Measurements from ENCODE around the gene UBE2E1. TPM values are rescaled to one million over a fixed set of nuclear protein-coding genes. Genes with fewer than 3 reads are reported as not detected.
"Not testable (repeated sequence)": the region's sequence is repeated elsewhere in the genome, so short reads cannot be mapped to it uniquely, and the experiment has no call there.

The UBE2E1 gene
- total and polyA plus RNA-seq, 2 experiments from 2014 or later: 9.0 to 65.3 TPM

DNA sequence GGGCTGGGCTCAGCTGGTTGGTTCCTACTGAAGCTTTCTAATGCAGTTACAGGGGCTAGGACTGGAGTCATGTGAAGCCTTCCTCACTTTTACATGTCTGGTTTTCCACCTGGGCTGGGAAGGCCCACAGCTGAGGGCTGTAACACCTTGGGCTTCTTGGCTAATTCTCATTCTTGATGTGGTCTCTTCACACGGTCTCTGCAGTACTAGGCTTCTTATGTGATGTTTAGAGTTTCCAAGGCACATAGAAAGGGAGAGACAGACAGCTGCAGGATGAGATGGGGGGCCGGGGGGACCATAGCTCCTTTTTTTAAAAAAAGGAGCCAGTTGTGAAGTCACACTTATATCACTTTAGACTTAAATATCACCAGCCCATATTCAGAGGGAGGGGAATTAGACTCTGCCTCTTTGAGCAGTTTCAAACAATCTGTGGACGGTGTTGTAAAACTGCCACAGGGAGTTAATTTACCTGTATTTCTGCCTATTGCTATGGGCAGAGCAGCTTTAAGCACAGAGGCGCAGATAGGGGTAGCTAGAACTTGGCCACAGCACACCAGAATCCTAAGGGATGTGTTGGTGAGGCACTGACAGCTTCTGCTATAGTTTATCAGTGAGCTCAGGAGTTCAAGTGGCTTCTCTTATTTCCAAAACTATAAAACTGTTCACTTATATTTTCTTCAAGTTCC is 64.4 kb downstream of the UBE2E1 start:
- no peak overlapping the region for H2AFZ ChIP-seq
- DNase-seq: no peak
- H3K27ac ChIP-seq: no peak overlapping the region
- WGBS, 2 experiments (ENCODE audit: low coverage in 1 of 2, low lambda C conversion rate in 2 of 2, missing lambda C conversion rate in 2 of 2): 96 to 97% methylated on average over 4 of the region's 4 CpGs
- H3K9me3 ChIP-seq (ENCODE audit: low read depth): no peaks in the 10 kb centered on the region
- no peaks in the 10 kb centered on the region for H3K27me3 ChIP-seq (replicated peaks; ENCODE audit: insufficient read depth)
- no peak for TF ChIP-seq EZH2phosphoT487 (IDR thresholded peaks at IDR 0.05; ENCODE audit: insufficient read depth, low read depth)
- no peak for TF ChIP-seq EZH2 (IDR thresholded peaks at IDR 0.05; ENCODE audit: insufficient read depth, poor library complexity, severe bottlenecking)
- H3F3A ChIP-seq (ENCODE audit: insufficient read depth): peaks cover 17% of the 10 kb centered on the region
- H3K9ac ChIP-seq: no peak overlapping the region
- no peaks in the 10 kb centered on the region for H3K36me3 ChIP-seq (ENCODE audit: low read depth)
- H4K20me1 ChIP-seq (ENCODE audit: insufficient read depth): peaks cover 5% of the 10 kb centered on the region; the same call in 1 of the 2 replicates
- no peak overlapping the region for H3K4me2 ChIP-seq (ENCODE audit: unreplicated experiment)
- peaks cover 26% of the 10 kb centered on the region for H3K4me1 ChIP-seq (ENCODE audit: insufficient read depth)
- in situ Hi-C loops (cut with MboI): no loop called here
- H3K4me3 ChIP-seq: no peak overlapping the region
- peaks cover 65% of the 10 kb centered on the region for H3K79me2 ChIP-seq (ENCODE audit: insufficient read depth)
- H3K9me2 ChIP-seq (ENCODE audit: insufficient read depth): no peaks in the 10 kb centered on the region

- H3K27me3 ChIP-seq (replicated peaks; ENCODE audit: insufficient read depth); in situ Hi-C loops (cut with MboI); DNase-seq; H3K9me2 ChIP-seq (ENCODE audit: insufficient read depth); H4K20me1 ChIP-seq (ENCODE audit: insufficient read depth); H3K9me3 ChIP-seq (ENCODE audit: low read depth); H3K36me3 ChIP-seq (ENCODE audit: low read depth); H3K27ac ChIP-seq; H2AFZ ChIP-seq; H3K4me3 ChIP-seq; H3K9ac ChIP-seq; H3K4me2 ChIP-seq (ENCODE audit: unreplicated experiment): not testable (repeated sequence)
- peaks cover 23% of the 10 kb centered on the region for H3F3A ChIP-seq (ENCODE audit: insufficient read depth)
- peaks cover 31% of the 10 kb centered on the region for H3K4me1 ChIP-seq (ENCODE audit: insufficient read depth)
- 100% methylated on average over 1 of the region's 5 CpGs for WGBS, 2 experiments (ENCODE audit: low coverage in 1 of 2, low lambda C conversion rate in 2 of 2, missing lambda C conversion rate in 2 of 2)
- peaks cover 64% of the 10 kb centered on the region for H3K79me2 ChIP-seq (ENCODE audit: insufficient read depth)
Measured at GRCh38 chr3:23870663-23871043, 64.9 kb downstream of the UBE2E1 start.

- H3K27me3 ChIP-seq (replicated peaks; ENCODE audit: insufficient read depth); in situ Hi-C loops (cut with MboI); H3K36me3 ChIP-seq (ENCODE audit: low read depth); H4K20me1 ChIP-seq (ENCODE audit: insufficient read depth); H3K9me2 ChIP-seq (ENCODE audit: insufficient read depth); H3K27ac ChIP-seq; H3K9me3 ChIP-seq (ENCODE audit: low read depth); H3K4me2 ChIP-seq (ENCODE audit: unreplicated experiment); DNase-seq; H2AFZ ChIP-seq; H3K9ac ChIP-seq; H3K4me3 ChIP-seq: not testable (repeated sequence)
- 93% methylated on average over 29 of the region's 34 CpGs; no CpG with 5 or more reads in 1 of the 2 experiments for WGBS, 2 experiments (ENCODE audit: low coverage in 1 of 2, low lambda C conversion rate in 2 of 2, missing lambda C conversion rate in 2 of 2)
- Histone ChIP-seq H3F3A (ENCODE audit: insufficient read depth) (peaks cover 26% of the 10 kb centered on the region), H3K79me2 (ENCODE audit: insufficient read depth) (peaks cover 65% of the 10 kb centered on the region), H3K4me1 (ENCODE audit: insufficient read depth) (peaks cover 28% of the 10 kb centered on the region)
Measured at GRCh38 chr3:23871361-23871760, 65.6 kb downstream of the UBE2E1 start.

DNA sequence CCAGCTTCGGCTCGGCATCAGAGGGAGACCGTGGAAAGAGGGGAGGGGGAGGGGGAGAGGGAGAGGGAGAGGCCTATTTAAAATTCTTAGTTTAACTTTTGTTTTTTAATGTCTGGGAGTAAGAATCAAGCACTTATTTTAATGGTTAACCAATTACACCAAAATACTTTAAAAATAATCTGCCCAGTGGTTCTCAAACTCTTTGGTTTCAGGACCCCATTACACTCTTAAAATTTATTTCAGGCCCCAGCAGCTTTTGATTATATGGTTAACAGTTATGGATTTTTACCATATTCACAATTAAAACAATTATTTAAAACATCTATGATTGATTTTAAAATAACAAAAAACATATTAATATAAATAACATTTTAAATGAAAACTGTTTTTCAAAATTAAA is 66.6 kb downstream of the UBE2E1 start:
- in situ Hi-C loops (cut with MboI): no loop called here
- 94 to 100% methylated on average over 3 of the region's 3 CpGs for WGBS, 2 experiments (ENCODE audit: low coverage in 1 of 2, low lambda C conversion rate in 2 of 2, missing lambda C conversion rate in 2 of 2)

GRCh38 chr3:23873941-23874340 is 68.2 kb downstream of the UBE2E1 start:
- Histone ChIP-seq H3K9me2 (ENCODE audit: insufficient read depth) (no peaks in the 10 kb centered on the region), H3K27ac (peak overlapping the region; percentile 55), H3K4me1 (ENCODE audit: insufficient read depth) (peaks cover 41% of the 10 kb centered on the region), H3K9me3 (ENCODE audit: low read depth) (no peaks in the 10 kb centered on the region), H3K27me3 (replicated peaks; ENCODE audit: insufficient read depth) (no peaks in the 10 kb centered on the region), H2AFZ (no peak overlapping the region), H3F3A (ENCODE audit: insufficient read depth) (peaks cover 45% of the 10 kb centered on the region), H3K36me3 (ENCODE audit: low read depth) (no peaks in the 10 kb centered on the region), H3K79me2 (ENCODE audit: insufficient read depth) (peaks cover 56% of the 10 kb centered on the region), H4K20me1 (ENCODE audit: insufficient read depth) (no peaks in the 10 kb centered on the region), H3K4me3 (no peak overlapping the region), H3K9ac (peak overlapping the region; percentile 2; the same call in 1 of the 2 replicates), H3K4me2 (ENCODE audit: unreplicated experiment) (peak overlapping the region; percentile 63)
- DNase-seq: peak; percentile 46
- TF ChIP-seq EZH2 (IDR thresholded peaks at IDR 0.05; ENCODE audit: insufficient read depth, poor library complexity, severe bottlenecking) (no peak), EZH2phosphoT487 (IDR thresholded peaks at IDR 0.05; ENCODE audit: insufficient read depth, low read depth) (no peak)
- in situ Hi-C loops (cut with MboI): no loop called here
- 64 to 65% methylated on average over 2 of the region's 2 CpGs for WGBS, 2 experiments (ENCODE audit: low coverage in 1 of 2, low lambda C conversion rate in 2 of 2, missing lambda C conversion rate in 2 of 2)

More for the DNA sequence above, 66.6 kb downstream of the UBE2E1 start:
- peaks cover 5% of the 10 kb centered on the region; the same call in 1 of the 2 replicates for H4K20me1 ChIP-seq (ENCODE audit: insufficient read depth)
- no peaks in the 10 kb centered on the region for H3K36me3 ChIP-seq (ENCODE audit: low read depth)
- no peak overlapping the region for H3K4me2 ChIP-seq (ENCODE audit: unreplicated experiment)
- no peak for DNase-seq
- H3K9me3 ChIP-seq (ENCODE audit: low read depth): no peaks in the 10 kb centered on the region
- H3K79me2 ChIP-seq (ENCODE audit: insufficient read depth): peaks cover 60% of the 10 kb centered on the region
- H3K27me3 ChIP-seq (replicated peaks; ENCODE audit: insufficient read depth): no peaks in the 10 kb centered on the region
- peaks cover 35% of the 10 kb centered on the region for H3F3A ChIP-seq (ENCODE audit: insufficient read depth)
- no peak overlapping the region for H2AFZ ChIP-seq
- H3K27ac ChIP-seq: no peak overlapping the region
- no peak overlapping the region for H3K4me3 ChIP-seq
- H3K9ac ChIP-seq: no peak overlapping the region
- H3K4me1 ChIP-seq (ENCODE audit: insufficient read depth): peaks cover 33% of the 10 kb centered on the region
- TF ChIP-seq EZH2phosphoT487 (IDR thresholded peaks at IDR 0.05; ENCODE audit: insufficient read depth, low read depth): no peak
- TF ChIP-seq EZH2 (IDR thresholded peaks at IDR 0.05; ENCODE audit: insufficient read depth, poor library complexity, severe bottlenecking): no peak
- H3K9me2 ChIP-seq (ENCODE audit: insufficient read depth): no peaks in the 10 kb centered on the region

All from GM23248 (cell line).